SKM-1 treated with dmso at 0.1 percent for 144 hours (cell line): ENCODE data around the gene RIN3.

Experiments used
- DNase-seq: peaks from one replicate; lab custom pipeline; 2025; ENCODE audit not compliant: unreplicated experiment; lab: John Stamatoyannopoulos, UW

The RIN3 gene

DNA sequence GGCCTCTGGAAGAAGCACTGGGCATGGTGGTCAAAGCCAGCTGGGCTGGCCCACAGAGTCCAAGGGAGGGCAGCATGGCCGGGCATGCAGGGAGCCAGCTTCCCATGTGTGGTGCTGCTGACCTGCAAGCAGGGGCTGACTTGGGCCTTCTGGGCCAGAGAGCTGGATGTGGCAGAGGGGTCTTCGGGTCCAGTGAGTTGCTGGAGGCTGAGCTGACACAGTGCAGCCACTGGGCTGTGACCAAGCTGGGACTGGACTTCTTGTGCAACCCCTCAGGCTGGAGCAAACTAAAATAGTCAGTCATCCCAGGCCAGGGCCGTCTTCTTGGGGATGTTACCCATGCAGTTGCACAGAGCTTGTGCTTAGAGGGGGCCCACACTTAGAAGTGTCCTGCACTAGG lies 7.3 kb upstream of the RIN3 start:
- DNase-seq: no peak

GRCh38 chr14:92507174-92507768 lies 6.3 kb upstream of the RIN3 start:
- peak; percentile 11 for DNase-seq

- DNase-seq: no peak
These were observed 2.6 kb upstream of the RIN3 start for GRCh38 chr14:92510972-92511371.

DNA sequence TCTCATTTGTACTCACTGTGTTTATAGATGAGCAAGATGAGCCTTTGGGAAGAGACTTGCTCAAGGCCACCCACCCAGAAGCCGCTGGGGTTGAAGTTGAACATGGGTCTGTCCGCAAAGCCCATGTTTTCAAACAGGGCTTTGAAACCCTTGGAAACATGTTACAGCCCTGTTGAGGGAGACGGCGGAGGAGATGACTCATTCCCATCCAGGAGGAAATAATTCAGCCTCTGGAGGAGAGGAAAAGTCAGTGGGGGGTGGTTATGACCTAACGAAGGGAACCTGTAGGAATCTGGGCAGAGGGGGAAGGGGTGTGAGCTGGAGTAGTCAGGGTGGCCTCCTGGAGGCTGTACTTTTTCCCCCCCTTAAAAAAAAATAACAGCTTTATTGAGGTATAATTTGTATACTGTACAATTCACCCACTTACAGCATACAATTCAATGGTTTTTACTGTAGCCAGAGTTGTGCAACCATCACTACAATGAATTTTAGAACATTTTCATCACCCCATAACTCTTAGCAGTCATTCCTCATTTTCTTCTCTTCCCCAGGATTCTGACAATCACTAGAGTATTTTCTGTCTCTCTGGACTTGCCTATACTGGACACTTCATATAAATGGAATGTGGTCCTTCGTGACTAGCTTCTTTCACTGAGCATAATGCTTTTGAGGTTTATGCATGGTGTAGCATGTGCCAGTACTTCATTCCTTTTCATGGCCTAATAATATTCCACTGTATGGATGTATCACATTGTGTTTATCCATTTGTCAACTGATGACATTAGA lies 1.9 kb upstream of the RIN3 start:
- no peak for DNase-seq

DNA sequence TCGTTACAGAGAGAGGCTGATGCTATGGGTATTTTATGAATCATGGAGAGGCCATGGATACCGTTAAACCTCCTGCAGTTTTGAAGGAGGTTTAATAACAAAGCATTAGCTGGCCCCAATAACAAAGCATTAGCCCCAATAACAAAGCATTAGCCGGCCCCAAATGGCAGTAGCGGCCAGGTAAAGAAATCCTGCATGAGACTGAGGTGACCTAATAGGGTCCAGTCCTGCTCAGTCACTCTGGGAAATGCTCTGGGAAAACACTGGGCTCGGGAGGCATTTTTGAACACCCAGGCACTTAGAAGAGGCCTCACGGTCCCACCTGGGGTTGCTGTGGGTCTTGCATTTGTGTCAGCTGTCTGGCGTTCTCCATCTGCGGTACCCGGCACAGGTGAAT lies 776 bp upstream of the RIN3 start:
- DNase-seq: no peak

DNA sequence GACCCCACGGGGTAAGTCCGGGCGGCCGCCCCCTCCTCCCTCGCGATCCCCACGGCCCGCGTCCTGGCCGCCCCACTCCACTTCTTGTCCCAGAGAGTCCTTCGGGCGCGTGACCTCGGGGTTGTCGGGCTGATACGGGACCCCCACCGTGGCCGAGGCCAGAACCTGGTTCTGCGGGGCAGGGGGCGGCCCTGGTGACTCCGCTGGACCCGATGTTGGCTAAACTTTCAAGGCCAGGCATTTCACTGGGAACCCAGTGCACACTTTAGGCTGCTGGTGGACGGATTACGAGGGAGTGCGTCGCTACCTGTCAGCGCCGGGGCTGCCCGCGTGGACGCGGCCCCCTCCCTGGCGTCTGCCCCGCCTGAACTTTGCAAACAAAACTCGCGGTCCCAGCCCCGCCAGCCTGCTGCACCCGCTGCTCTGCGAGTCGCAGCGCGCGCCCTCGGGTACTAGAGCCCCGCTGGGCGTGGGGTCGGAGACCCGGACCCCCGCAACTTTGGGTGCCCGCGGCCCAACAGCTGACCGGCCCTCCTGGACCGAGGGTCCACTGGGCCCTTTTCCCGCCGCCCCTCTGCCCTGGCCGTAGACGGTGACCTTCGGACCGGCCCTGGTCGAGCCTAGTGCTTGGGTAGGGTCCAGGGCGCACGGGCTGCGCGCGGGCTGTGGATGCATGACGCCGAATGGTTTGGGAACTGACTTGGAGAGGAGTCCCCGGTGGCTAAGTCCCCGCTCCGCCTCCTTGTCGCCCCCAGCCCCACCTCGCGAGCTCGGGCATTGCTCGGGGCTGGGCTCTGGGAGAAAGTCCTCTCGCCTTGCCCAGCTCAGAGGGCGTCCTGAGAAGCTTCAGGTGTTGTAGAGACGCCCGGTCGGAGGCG lies 624 bp downstream of the RIN3 start:
- no peak for DNase-seq

DNA sequence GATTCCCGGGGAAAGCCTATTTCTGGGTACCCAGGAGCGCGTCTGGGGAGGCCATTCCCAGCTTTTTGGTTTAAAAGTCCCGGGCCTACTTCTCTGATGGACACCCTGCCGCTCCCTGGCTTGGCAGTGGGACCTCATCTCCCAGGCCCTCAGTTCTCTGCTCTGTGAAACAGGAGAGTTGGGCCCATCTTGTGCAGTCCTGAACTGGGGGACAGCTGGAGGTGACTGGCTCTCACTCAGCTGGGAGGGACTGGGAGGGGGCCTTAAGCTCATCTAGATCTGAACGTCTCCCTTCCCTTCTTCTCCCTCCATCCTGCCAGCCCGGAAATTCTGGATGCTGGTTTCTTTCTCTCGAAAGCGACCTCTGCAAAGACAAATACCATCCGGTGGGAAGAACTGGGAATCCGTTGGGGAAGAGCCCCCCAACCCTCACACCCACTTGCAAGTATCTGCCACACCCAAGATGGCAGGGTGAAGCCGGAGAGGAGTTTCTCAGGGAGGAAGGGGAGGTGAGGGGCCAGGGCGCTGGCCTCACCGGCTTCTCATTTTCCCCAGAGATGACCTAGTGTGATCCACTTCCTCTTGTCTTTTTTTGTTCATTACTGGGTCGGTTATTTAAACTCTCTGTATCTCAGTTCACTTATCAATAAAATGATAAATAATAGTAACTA lies 1.4 kb downstream of the RIN3 start:
- no peak for DNase-seq

- no peak for DNase-seq
These were observed 2.2 kb downstream of the RIN3 start for GRCh38 chr14:92515546-92516343.

GRCh38 chr14:92516344-92516965 lies 2.9 kb downstream of the RIN3 start:
- no peak for DNase-seq

DNA sequence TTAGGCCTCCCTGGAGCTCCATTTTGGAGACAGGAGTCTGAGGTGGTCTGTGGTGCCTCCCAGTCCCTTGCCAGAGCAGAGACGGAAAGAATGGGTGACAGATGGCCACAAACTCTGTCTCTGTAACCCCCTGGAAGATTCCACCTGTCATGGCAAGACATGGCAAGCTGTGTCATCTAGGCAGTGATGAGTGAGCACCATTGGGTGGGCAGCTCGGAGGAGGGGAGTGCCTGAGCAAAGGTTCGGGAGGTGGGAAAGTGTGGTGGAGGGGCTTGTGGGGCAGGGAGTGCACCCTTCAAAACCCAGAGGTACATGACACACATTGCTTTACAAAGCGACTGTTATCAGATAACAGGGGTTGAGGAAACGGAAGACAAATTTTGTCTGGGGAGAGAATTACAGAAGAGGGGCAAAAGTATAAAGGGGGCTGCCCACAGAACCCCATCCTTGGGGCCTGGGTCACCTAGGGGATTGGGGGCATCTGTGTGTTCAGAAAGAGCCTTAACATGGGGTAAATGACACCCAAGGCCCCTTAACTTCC lies 3.5 kb downstream of the RIN3 start:
- no peak for DNase-seq

- no peak for DNase-seq
These were observed 4.2 kb downstream of the RIN3 start for GRCh38 chr14:92517761-92518160.

DNA sequence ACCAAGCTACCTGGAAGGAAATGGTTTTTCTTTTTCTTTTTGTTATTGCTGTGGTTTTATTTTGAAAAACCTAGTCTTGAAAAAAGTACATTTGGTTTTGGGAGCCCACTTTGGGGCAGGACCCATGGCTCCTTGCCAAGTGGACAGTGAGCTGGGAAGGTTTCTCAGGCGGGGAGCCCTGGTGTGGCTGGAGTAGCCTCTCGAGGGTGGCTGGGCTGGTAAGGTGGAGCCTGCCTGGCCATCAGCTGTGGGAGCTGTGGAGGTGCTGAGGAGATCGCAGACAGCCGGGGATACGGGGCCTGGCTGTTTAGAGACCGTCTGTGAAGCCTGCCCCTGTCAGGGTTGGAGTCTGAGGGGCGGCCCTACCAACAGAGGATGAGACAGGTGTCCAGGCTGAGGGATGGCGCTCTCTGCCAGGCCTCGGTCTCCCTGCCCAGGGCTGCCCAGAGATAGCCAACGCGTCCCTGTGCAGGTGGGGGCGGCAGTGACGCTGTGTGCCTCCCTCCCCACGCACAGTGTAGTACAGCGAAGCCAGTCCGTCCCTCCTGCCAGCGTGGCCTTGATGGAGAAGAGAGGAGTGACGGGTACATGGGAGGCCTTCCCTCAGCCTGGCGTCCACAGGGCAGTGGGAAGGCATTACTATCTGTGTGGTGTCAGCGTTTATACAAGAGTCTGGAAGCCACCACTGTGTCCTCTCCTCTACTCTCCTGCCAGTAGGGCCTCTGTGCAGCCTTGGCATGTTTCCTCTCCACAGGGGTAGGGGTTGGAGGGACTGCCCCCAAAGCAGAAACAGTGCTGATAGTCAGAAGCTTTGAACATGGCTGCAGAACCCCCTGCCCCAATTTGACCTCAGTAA lies 5.9 kb downstream of the RIN3 start:
- no peak for DNase-seq

DNA sequence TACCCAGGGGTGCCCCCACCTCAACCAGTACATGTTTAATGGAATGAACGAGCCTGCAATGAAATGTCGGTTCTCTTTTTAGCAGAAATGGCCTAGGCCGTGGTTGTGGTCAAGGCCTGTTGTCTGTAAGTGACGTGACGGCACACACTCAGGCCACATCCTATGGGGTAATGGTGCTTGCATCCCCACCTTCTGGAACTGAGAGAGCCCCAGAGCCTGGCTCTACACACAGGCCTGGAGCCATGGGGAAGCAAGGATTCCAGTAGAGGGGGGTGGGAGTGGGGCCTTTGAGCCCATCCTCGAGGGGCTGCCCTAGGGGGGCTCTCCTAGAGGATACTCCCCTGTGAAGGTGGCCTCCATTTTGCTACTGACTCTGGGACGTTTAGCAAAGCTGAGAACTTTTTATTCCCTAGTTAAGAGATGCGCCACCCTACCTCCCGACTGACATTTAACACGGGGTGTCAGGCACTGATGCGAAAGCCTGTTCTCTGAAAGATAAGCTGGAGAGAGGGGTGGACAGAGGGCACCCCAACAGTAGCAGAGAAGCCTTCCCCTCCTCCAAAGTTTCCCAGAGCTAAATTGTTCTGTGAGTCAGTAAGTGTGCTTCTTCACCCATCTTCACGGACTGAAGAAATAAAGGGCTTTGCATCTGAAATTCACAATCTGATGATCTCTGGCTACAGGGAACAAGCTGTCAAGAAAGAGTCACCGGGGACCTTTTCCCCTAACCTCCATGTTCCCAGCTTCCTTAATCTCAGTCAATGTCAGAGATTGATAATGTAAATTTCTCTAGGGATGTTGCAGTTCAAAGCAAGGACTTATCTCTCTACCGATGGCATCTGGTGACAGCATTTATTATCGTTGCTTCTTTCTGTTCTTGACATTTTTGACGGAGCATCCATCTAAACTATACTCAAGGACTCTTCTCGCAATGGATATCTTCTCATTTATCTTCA lies 6.8 kb downstream of the RIN3 start:
- no peak for DNase-seq

GRCh38 chr14:92521058-92521415 lies 7.5 kb downstream of the RIN3 start:
- no peak for DNase-seq

GRCh38 chr14:92523752-92524151 lies 10.2 kb downstream of the RIN3 start:
- DNase-seq: no peak

- no peak for DNase-seq
These were observed 11.1 kb downstream of the RIN3 start for GRCh38 chr14:92524602-92525185.

- DNase-seq: no peak
These were observed 11.9 kb downstream of the RIN3 start for GRCh38 chr14:92525322-92526095.
